ENCODE results near the gene C2.
A peak's percentile ranks its signal among the peaks of the same experiment; 100 is the strongest.
"Not testable (repeated sequence)": the region's sequence is repeated elsewhere in the genome, so short reads cannot be mapped to it uniquely, and the experiment has no call there.

Gene C2

DNA sequence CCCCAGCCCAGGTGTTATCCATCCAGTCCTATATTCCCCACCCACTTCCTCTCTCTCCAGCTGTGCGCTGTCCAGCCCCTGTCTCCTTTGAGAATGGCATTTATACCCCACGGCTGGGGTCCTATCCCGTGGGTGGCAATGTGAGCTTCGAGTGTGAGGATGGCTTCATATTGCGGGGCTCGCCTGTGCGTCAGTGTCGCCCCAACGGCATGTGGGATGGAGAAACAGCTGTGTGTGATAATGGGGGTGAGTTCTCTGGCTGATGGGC is 1.1 kb downstream of the C2 start:
- DNase-seq: no peak

DNA sequence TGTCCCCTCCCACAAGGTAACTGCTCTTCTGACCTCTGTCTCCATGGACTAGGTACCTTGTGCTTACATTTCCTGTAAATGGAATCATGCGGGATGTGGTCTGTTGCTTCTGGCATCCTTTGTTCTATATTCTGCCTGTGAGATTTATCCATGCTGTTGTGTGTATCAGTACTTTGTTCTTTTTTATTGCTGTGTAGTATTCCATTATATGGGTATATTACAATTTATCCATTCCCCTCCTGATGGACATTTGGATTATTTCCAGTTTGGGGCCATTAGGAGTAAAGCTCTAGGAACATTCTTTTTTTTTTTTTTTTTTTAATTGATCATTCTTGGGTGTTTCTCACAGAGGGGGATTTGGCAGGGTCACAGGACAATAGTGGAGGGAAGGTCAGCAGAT is 3.4 kb downstream of the C2 start:
- DNase-seq: no peak

DNA sequence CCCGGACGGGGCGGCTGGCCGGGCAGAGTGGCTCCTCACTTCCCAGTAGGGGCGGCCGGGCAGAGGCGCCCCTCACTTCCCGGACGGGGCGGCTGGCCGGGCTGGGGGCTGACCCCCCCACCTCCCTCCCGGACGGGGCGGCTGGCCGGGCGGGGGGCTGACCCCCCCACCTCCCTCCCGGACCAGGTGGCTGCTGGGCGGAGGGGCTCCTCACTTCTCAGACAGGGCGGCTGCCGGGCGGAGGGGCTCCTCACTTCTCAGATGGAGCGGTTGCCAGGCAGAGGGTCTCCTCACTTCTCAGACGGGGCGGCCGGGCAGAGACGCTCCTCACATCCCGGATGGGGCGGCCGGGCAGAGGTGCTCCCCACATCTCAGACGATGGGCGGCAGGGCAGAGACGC is 4.6 kb downstream of the C2 start:
- DNase-seq: not testable (repeated sequence)

DNA sequence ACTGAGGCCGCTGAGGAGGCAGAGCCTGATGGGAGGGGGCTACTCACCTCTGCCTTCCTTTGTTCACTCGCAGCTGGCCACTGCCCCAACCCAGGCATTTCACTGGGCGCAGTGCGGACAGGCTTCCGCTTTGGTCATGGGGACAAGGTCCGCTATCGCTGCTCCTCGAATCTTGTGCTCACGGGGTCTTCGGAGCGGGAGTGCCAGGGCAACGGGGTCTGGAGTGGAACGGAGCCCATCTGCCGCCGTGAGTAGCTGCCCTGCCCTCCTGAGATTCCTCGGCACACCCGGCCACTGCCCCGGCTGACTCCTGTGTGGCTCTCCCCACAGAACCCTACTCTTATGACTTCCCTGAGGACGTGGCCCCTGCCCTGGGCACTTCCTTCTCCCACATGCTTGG is 6.0 kb downstream of the C2 start:
- DNase-seq: no peak

DNA sequence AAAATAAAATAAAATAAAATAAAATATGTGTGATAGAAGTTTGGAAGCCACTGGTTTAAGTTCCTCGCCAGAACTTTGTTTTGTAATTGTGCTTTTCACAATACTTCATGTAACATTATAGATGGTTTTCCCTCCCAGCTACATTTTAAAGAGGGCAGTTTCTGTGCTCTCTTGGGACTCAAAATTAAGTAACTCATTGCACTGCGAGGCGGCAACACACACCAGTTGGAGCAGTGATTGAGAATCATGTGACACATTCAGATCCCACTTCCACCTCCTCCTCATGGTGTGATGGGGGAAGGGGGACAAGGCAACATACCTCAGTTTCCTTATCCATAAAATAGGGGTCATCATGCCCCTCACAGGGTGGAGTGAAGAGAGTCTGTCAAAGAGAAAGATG is 7.5 kb downstream of the C2 start:
- no peak for DNase-seq

DNA sequence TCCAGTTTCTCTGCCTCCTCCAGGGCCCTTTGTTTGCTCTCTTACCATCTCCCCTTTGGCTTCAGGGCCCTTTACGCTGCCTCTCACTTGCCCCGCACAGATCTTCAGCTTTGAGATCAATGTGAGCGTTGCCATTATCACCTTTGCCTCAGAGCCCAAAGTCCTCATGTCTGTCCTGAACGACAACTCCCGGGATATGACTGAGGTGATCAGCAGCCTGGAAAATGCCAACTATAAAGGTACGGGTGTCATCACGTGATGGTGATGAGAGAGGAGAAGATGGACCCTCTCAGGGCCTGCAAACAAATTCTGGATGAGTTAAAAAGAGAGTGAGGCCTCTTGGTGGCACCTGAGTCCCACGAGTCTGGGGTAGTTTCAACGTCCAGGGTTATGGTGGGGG is 8.3 kb downstream of the C2 start:
- no peak for DNase-seq

DNA sequence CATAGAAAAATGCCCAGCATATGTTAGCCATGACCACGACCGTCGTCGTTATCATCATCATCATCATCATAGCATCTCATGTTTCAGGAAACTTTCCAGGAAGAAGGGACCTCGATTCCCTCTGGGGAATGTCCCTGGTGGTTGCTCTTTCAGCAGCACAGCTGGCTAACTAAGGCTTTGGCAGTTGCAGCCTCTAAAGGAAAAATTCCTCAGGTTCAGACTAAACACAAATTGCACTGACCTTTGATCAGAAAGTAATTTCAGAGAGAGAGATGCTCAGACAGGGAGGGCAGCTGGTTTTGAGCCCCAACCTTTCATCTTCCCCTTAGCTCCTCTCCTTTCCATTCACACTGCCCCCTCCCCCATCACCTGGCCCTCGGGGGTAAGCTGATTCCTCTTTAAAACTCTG is 12.7 kb downstream of the C2 start:
- DNase-seq: no peak

DNA sequence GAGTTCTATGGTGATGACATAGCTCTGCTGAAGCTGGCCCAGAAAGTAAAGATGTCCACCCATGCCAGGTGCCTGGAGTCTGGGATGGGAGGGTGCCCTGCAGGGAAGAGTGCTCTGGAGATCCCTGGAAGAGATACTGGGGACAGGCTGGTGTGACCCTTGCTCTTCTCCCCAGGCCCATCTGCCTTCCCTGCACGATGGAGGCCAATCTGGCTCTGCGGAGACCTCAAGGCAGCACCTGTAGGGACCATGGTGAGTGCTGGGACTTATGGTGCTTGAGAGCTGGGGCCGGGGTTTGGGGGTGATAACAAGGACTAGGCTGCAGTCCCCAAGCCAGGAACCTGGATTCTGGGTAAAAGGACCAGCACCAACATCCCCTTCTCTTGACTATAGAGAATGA is 16.2 kb downstream of the C2 start:
- no peak for DNase-seq

DNA sequence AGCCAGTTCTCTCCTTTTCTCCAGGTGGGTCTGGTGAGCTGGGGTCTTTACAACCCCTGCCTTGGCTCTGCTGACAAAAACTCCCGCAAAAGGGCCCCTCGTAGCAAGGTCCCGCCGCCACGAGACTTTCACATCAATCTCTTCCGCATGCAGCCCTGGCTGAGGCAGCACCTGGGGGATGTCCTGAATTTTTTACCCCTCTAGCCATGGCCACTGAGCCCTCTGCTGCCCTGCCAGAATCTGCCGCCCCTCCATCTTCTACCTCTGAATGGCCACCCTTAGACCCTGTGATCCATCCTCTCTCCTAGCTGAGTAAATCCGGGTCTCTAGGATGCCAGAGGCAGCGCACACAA is 17.6 kb downstream of the C2 start:
- no peak for DNase-seq

DNA sequence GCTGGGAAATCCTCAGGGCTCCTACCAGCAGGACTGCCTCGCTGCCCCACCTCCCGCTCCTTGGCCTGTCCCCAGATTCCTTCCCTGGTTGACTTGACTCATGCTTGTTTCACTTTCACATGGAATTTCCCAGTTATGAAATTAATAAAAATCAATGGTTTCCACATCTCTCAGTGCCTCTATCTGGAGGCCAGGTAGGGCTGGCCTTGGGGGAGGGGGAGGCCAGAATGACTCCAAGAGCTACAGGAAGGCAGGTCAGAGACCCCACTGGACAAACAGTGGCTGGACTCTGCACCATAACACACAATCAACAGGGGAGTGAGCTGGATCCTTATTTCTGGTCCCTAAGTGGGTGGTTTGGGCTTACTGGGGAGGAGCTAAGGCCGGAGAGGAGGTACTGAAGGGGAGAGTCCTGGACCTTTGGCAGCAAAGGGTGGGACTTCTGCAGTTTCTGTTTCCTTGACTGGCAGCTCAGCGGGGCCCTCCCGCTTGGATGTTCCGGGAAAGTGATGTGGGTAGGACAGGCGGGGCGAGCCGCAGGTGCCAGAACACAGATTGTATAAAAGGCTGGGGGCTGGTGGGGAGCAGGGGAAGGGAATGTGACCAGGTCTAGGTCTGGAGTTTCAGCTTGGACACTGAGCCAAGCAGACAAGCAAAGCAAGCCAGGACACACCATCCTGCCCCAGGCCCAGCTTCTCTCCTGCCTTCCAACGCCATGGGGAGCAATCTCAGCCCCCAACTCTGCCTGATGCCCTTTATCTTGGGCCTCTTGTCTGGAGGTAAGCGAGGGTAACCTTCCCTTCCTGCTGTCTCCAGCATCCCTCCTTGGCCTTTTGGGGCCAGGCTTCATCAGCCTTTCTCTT is 18.2 kb downstream of the C2 start, which contains the start of gene CFB:
Gene CFB (plus strand): TSS at position 589 of the 863 bp plus-strand sequence. CDS start 127 bp downstream, at position 716.
- no peak for DNase-seq

DNA sequence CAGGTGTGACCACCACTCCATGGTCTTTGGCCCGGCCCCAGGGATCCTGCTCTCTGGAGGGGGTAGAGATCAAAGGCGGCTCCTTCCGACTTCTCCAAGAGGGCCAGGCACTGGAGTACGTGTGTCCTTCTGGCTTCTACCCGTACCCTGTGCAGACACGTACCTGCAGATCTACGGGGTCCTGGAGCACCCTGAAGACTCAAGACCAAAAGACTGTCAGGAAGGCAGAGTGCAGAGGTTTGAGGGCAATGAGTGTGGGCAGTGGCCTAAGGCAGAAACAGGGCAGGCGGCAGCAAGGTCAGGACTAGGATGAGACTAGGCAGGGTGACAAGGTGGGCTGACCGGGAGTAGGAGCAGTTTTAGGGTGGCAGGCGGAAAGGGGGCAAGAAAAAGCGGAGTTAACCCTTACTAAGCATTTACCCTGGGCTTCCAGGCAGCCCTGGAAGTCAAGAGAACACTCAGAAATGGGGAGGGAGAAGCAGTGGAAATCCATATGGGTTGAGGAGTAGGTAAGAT is 18.9 kb downstream of the C2 start:
- DNase-seq: no peak

DNA sequence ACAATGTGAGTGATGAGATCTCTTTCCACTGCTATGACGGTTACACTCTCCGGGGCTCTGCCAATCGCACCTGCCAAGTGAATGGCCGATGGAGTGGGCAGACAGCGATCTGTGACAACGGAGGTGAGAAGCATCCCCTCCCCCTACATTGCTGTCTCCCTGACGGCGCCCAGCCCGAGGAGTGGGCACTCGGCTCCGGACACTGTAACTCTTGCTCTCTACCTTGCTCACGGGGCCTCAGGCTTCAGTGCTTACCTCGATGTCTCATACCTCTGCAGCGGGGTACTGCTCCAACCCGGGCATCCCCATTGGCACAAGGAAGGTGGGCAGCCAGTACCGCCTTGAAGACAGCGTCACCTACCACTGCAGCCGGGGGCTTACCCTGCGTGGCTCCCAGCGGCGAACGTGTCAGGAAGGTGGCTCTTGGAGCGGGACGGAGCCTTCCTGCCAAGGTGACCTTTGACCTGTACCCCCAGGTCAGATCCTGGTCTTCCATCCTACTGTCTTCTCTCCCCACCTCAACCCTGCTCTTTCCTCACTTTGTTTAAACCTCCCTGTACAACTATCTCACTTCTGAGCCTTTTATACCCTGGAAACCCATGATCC is 19.7 kb downstream of the C2 start:
- DNase-seq: no peak

DNA sequence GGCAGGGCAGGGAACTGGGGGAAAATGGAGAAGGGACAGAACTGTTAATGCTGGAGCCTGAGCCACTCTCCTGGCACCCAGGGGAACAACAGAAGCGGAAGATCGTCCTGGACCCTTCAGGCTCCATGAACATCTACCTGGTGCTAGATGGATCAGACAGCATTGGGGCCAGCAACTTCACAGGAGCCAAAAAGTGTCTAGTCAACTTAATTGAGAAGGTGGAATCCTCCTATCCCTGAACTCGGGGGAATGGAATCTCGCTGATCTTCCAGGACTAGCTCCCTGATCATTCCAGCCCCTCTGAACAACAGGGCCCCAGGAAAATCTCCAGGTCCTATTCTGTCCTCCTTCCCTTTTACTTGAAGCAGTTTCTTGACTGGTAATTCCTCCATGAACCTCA is 20.3 kb downstream of the C2 start:
- DNase-seq: no peak

DNA sequence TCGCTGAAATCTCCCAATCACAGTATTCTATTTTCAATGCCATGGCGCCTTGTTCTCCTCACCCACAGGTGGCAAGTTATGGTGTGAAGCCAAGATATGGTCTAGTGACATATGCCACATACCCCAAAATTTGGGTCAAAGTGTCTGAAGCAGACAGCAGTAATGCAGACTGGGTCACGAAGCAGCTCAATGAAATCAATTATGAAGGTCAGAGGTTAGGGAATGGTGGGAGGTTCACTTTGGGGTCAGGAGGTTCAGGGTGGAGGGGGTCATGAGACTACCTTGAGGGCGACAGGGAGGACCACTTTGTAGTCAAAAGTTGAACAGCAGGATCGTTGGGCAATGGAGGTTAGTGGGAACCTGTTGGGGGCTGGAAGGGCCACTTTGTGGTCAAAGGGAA is 20.8 kb downstream of the C2 start:
- DNase-seq: no peak

DNA sequence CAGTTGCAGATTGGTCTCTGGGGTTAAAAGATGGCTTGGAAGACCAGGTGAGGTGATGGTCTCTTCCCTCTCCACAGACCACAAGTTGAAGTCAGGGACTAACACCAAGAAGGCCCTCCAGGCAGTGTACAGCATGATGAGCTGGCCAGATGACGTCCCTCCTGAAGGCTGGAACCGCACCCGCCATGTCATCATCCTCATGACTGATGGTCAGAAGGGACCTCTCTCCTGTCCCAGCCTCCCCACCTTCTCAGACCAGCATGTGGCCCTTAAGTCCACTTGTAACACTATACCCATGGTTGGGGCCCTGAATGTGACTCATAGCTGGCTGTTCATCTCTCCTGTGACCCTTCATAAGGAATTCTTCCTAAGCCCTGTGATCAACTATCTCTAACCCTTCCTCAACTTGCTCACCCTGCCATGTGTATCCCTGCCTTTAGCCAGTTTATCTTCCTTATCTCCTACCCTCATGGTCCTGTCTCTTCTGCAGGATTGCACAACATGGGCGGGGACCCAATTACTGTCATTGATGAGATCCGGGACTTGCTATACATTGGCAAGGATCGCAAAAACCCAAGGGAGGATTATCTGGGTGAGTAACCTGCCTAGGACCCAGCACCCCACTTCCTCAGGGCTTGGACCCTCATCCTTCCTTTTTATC is 21.4 kb downstream of the C2 start:
- DNase-seq: no peak

DNA sequence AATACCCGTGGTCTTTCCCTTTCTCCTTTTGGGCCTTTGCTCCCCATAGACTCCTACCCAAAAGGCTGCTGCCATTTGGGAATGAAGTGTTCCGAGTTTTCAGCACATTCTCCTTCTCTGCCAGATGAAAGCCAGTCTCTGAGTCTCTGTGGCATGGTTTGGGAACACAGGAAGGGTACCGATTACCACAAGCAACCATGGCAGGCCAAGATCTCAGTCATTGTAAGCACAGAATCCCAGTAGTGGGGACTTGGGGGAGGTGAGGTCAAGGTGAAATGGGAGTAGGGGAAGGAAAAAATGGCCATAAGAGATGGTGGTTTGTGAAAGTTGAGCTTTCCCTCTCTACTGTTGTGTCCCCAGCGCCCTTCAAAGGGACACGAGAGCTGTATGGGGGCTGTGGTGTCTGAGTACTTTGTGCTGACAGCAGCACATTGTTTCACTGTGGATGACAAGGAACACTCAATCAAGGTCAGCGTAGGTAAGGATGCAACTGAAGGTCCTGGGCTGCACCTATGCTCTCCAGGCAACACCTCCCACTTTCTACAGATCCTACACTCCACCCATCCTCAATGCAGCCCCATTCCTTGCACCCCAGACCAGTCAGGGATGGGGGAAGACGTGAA is 22.5 kb downstream of the C2 start:
- DNase-seq: no peak

DNA sequence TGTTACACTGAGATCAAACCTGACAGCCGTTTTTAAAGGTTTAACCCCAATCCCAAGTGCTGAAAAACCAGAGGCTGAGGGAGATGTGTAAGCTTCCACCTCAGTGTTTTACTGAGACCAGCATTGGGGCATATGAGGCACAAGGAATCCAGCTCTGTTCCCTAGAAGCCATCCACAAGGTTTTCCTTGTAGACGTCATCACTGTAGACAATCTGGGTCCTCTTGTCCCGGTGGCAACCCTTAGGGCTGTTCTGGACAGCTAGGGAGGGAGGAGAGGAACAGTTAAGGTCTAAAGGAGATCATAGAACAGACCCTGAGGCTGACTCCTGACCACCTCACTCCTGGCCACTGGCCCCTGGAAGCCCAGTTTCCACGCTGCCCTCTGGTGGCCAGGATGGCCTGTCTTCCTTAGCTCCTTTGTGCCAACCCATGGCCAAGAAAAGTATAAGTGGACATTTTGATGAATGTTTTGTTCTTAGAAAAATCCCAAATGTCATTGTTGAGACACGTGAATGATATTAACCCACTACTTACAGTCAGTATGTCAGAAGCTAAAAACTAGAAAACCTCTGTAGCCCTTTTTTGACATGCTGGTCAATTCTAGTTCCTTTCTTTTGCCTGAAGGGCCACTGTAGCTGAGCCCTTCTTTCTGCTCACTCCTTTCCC is 24.8 kb downstream of the C2 start:
- no peak for DNase-seq

DNA sequence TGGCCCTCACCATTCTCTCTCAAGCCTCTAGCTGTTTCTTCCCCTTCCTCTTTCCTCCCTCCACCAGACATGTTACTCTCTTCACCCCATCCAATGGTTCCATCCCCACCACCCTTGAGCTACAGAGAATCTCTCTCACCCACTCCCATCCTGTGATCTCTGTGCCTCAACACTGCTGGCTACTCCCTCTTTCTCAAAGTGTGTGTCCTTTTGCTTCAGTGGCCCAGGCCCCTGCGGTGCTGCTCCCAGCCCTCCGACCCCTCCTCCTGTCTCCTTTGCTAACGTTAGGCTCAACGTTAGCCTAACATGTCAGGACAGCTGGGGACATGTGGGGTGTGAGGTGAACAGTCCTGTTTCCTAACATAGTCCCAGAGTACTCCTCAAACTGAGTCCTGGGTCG is 25.4 kb downstream of the C2 start:
- no peak for DNase-seq

DNA sequence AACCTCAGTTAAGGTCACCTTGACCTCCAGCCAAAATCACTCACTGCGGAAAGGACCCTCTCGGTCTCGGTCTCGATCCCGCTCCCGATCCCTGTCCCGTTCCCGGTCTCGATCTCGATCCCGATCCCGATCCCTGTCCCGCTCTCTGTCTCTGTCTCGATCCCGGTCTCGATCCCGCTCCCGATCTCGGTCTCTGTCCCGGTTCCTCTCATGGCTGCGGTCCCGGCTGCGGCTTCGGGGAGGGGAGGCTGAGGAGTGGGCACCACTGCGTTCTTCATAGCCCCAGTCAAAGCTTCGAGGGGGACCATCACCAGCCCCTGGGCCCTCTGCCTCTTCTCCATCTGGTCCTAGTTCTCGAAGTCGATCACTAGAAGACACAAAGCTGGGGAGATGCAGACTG is 27.0 kb downstream of the C2 start:
- DNase-seq: no peak

DNA sequence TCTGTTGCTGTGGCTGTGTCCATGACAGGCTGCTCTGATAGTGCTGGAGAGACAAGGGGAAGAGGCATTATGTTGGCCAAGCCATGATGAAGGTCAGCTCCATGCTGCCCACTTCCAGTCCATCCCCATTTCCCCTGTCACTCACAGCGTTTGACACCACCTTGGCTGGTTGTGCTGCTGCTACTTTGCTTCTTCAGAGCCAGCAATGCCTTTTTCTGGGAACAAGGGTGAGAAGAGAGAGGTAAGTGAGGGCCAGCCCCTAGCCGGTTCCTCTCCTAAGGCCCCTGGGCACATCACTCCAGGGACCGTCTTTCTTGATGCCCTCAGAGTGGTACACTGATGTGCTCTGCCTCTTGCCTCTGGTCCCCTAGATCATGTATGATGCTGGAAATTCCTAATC is 29.3 kb downstream of the C2 start:
- no peak for DNase-seq

DNA sequence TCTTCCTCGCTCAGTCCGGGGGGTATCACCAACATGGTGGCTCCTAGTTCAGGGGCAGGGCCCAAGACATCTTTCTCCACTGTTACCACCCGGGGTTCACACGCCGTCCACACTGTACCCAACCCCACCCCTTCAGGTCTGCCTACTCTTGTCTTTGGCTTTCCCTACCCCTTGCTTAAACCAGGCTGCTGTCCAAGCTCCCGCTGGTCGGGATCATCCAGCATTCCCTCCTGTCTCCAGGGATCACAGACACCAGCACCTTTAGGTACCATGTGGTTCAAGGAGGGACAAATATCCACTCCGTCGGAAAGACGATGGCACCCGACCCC is 30.9 kb downstream of the C2 start:
- no peak for DNase-seq

DNA sequence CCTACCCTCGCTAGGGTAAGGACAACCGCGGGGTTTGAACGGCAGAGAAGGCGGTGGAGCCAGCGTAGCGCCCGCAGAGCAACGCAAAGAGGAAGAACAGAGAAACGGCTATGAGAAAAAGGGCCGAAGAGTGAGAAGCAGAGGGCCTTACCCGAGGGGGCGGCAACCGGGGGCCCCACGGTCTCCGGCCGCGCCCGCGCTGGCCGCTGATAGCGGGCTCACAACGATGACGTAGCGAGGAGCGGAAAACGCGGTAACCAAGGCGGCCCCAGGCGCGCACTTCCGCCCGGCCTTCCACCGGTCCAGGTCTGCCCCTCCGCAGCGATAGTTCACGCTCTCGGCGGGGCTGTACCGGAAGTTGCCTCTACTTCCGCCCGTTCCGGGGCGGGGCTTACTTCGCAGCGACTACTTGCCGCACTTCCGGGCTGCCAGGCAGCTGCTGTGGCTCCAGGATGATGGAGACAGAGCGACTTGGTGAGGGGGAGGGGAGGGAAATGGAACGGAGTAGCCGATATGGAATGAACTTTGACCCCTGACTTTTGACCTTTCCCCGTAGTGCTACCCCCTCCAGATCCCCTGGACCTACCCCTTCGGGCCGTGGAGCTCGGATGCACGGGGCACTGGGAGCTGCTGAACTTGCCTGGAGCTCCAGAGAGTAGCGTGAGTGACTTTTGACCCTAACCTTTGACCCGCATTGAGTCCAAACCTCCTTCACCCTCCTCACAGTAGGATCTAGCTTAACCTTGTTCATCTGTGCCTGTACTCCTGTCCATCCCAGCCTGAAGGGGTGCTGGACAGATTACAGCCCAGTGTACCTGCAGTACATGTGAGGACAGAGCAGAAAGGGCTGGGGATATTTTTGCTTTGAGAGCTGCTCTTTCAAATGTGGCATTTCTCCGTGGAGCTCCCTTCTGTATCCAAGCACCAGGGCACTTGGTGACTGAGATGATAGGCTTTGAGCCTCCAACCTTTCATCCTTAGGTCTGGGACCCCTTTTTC is 31.5 kb downstream of the C2 start, which contains the start of the genes NELFE and SKIC2:
Gene NELFE (minus strand): TSS at position 231 of the 999 bp plus-strand sequence. CDS start 525 bp downstream, outside the sequence.
Gene SKIC2 (plus strand): TSS at position 435 of the 999 bp plus-strand sequence. CDS start 18 bp downstream, at position 453.
- DNase-seq: peak; percentile 87
